GM06990 (cell line): Measurements from ENCODE around the gene TRIM37.

ENCODE experiments used
- DNase-seq: peaks from one replicate; pipeline ENCODE4 v3.0.0-alpha.2; 2011; ENCODE audit not compliant: insufficient read length; ENCODE audit errors: extremely low read depth
- H3K27me3 ChIP-seq: replicated peaks from 2 replicates; pipeline ENCODE4 v1.6.0; 2011; ENCODE audit warnings: low read length; ENCODE audit not compliant: control insufficient read depth, insufficient read depth
- H3K36me3 ChIP-seq: 2 replicates; pipeline ENCODE4 v1.5.1; 2011; ENCODE audit warnings: low read length; ENCODE audit not compliant: control insufficient read depth, insufficient read depth
- H3K4me3 ChIP-seq: replicated peaks from 2 replicates; pipeline ENCODE4 v1.5.1; 2011; ENCODE audit warnings: low read depth, mild to moderate bottlenecking, control low read depth, low read length
- CTCF ChIP-seq: IDR thresholded peaks from 2 replicates; pipeline ENCODE4 v1.5.1; 2011; ENCODE audit warnings: low read length, control low read depth, mild to moderate bottlenecking, inconsistent platforms; ENCODE audit not compliant: insufficient read depth, poor library complexity, severe bottlenecking

The TRIM37 gene

GRCh38 chr17:59001158-59001814 lies 105.4 kb downstream of the TRIM37 start:
- peak; percentile 78 for DNase-seq

DNA sequence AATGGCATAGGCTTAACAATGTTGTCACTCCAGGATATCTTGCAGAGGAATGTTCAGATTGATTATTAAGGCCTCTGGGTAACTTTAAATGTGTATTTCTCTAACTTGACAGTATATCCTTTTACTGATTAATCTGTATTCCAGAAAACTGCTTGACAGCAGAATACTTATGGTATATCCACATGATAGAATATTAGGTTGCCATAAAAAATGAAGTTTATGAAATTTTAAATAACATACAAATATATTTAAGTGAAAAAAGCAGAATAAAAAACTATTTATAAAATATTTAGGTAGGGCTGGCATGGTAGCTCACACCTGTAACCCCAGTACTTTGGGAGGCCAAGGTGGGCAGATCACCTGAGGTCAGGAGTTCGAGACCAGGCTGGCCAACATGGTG lies 106.7 kb downstream of the TRIM37 start:
- DNase-seq, result no peak
- Histone ChIP-seq H3K36me3 (peaks cover 1% of the 10 kb centered on the region; the same call in 1 of the 2 replicates), H3K27me3 (no peaks in the 10 kb centered on the region), H3K4me3 (no peak overlapping the region)
- no peak for TF ChIP-seq CTCF

More at GRCh38 chr17:59001158-59001814, 105.4 kb downstream of the TRIM37 start:
- Histone ChIP-seq H3K4me3 (peak overlapping the region; percentile 60), H3K36me3 (peaks cover 1% of the 10 kb centered on the region; the same call in 1 of the 2 replicates), H3K27me3 (no peaks in the 10 kb centered on the region)
- TF ChIP-seq CTCF, result no peak

GRCh38 chr17:58999500-58999899 lies 107.2 kb downstream of the TRIM37 start:
- TF ChIP-seq CTCF, result no peak
- DNase-seq, result no peak
- no peak overlapping the region for H3K4me3 ChIP-seq
- H3K27me3 ChIP-seq, result no peaks in the 10 kb centered on the region
- peaks cover 1% of the 10 kb centered on the region; the same call in 1 of the 2 replicates for H3K36me3 ChIP-seq

- DNase-seq, result no peak
- no peak for TF ChIP-seq CTCF
- Histone ChIP-seq H3K27me3 (no peaks in the 10 kb centered on the region), H3K4me3 (no peak overlapping the region), H3K36me3 (peaks cover 1% of the 10 kb centered on the region; the same call in 1 of the 2 replicates)
These were observed 107.8 kb downstream of the TRIM37 start for GRCh38 chr17:58998871-58999270.

DNA sequence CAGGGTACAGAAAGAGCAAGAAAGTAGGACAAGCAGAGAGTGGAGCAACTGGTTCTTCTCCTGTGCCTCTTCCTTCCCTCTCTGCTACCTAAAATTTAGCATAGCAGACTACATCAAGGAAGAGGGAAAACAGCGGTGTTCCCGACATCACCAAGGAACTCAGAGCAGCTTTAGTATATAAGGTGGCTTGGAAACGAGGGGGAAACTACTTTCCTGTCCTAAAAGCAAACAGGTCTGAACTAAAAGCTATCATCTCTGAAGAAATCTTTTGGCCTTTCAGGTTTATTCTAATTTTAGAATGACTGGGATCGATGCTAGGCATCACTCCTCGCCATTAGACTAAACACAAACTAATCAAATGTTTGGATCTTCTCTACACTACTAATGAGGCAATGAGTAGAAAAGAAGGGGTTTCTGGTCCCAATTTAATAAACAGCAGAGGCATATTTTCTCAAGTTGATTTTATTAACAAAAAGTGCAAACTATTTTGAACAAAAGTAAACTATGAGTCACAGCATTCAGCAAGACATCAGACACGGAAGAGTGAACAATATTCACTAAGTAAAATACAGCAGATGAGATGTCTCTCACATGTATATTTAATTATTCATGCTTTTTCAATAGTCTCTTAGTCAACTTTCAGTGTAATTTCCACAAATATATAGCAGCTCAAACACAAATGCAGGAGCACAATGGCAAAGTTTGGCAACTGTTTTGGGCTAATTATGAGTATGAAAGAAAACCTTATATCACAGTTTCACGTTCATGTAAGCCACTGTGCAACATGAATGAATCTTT lies 108.7 kb downstream of the TRIM37 start:
- Histone ChIP-seq H3K4me3 (no peak overlapping the region), H3K36me3 (peaks cover 1% of the 10 kb centered on the region; the same call in 1 of the 2 replicates), H3K27me3 (no peaks in the 10 kb centered on the region)
- DNase-seq, result no peak
- TF ChIP-seq CTCF, result no peak
